ENCODE data around the gene LMTK2.
"Not testable (repeated sequence)": the region's sequence is repeated elsewhere in the genome, so short reads cannot be mapped to it uniquely, and the experiment has no call there.

The LMTK2 gene

DNA sequence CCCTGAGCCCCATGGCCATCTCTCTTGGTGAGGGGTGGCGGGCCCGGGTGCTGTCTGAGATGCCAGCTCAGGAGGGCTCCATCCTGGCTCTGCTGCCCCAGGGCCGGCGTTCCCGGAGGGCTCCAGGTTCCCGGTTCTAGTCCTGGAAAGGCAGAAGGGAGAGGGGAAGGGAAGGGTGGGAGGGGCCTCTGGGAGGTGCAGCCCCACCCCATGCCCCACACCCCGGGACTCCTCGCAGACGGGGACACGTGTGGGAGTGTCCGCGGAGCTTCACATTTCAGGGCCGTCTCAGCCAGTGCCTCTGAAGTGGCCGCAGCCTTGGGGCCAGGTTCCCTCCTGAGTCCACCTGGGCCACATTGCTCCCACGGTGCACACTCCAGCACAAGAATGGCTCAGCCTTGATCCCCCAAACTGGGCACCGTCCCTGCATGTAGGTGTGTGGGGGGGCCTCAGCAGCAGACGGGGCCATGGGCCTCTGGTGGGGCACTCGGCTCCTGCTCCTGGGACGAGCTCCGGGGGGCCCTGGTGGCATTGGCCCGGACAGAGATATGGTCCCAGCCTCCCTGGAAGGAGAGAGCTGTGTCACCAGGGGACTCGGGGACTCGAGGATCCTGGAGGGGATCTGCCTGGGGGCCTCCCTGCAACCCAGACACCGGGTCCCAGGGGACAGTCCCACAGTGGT is 110.4 kb downstream of the LMTK2 start:
- DNase-seq, result no peak

DNA sequence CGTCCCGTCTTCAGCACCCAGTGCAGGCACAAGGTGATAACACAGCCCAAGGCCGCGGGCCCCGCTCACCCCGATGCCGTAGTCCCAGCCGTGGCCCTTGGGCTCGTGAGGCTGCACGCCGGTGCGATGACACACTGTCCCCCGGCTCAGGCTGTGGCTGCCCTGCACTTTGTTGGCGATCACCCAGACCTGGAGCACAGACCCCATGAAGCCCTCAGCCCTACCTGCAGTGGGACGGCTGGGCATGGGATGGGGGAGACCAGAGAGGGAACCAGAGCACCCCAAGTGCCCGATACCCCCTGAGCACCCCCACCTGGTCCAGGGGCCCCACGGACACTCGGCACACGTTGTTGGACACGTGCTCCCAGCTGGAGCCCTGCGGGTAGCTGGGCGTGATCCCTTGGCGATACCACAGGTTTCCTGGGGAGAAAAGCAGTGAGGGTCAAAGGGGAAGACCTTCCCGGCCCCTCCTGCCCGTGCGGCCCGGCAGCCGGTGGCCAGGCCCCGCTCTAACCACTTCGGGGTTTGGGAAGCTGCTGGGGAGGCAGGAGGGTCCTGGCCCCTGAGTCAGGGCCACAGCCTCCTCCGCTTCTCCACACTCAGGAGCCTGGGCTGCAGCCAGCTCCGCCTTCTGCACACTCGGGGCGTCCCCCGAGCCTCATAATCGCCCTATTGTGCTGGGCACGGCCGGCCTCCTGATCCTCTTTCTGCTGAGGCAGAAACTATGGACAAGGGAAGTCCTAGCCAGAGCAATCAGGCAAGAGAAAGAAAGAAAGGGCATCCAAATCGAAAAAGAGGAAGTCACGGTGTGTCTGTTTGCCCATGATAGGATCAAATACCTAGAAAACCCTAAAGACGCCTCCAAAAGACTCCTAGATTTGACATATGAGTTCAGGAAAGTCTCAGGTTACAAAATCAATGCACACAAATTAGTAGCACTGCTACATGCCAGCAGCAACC is 111.2 kb downstream of the LMTK2 start:
- DNase-seq, result peak in 40 of 51 donors; percentile 4 to 81 (median 56)

DNA sequence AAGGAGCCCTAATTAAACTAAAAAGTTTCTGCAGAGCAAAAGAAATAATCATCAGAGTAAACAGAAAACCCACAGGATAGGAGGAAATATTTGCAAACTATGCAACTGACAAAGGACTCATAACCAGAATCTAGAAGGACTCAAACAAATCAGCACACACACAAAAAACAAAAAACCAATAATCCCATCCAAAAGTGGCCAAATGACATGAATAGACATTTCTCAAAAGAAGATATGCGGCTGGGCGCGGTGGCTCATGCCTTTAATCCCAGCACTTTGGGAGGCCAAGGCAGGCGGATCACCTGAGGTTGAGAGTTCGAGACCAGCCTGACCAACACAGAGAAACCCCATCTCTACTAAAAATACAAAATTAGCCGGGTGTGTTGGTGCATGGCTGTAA is 112.7 kb downstream of the LMTK2 start:
- not testable (repeated sequence) for DNase-seq

DNA sequence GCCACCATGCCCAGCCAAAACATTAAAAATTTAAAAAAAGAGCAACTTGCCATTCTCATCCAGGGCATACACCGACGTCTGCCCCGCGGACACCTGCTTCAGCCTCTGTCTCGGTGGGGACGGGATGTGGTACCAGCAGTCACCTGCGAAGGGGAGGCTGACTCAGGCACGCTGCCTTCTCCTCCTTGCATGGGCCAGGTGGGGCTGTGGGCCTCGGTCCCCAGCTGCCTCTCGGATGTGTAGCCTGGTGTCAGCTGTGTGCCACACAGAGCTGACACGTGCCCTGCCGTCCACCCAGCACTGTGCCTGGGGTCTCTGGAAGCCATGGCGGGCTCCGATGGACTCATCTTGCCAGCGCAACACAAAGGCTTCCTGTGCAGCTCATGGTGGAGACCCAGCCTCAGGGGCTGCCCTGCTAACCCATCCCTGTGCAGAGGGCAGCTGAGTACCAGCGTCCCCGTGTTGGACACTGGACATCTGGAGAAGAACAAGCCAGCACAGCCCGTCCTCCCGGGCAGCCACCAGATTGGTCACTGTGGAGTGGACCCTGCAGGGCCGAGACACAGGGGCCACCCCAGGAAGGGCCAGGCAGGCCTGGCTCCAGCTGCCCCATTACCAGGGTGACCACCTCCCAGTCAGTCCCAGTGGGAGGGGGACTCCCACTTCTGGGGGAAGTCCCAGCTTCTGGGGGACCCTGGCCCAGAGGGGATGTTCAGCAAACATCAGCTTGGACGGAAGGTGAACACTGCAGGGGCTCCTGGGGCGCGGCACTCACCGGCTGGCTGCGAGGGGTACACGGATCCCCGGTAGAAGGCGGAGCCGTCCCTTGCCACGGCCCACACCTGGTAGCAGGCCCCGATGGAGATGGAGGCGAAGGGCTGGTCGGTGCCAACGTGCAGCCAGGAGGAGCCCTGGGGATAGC is 115.2 kb downstream of the LMTK2 start:
- no peak for DNase-seq

DNA sequence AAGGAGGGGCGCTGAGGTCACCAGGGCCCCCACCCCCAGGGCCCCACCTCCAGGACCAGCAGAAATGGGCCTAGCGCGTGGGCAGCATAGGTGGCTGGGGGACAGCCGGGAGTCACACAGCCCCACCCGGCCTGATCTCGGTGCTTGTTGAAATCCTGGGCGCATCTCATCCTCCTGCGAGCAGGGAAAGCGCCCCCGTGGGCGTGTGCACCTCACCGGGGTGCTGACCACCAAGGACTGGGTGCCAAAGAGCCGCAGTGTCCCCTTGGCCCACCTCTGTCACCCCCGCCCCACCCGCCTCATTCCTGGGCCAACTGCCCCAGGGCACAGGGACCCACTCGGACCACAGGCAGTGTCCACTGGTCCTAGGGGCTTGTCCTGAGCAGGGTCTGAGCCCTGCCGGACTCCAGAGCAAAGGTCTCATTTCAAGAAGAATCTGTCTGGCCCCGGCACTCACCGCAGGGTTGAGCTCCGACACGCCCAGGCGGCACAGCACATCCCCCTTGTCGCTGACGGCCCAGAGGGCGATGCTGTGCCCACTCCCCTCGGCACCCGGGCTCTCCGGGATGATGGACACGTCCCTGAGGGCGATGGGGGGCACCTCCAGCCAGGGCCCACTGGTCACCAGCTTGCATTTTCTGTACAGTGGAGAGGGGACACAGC is 116.0 kb downstream of the LMTK2 start:
- no peak for DNase-seq

DNA sequence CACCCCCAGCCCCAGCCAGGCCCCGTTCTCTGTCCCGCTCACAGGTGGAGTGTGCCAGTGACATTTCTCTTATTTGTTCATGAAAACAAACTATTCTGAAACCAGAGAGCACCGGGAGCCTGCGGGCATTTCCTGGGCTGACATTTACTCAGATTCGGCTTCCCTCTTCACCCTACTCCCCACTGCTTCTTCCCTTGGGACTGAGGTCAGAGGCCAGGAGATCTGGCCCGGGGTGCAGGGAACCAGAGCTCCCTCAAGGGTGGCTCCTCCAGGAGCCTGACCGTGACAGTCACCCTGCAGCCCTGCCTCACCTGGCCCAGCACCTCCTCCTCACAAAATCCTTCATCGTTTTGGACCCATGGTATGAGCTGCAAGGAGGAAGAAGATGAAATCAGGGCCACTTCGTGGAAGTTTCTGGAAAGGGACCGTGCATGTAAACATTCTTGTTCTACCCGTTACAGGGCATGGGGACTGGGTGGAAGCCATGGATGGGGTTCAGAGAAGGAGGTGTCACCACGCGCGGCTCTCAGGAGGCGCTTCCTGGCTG is 116.8 kb downstream of the LMTK2 start:
- no peak for DNase-seq

DNA sequence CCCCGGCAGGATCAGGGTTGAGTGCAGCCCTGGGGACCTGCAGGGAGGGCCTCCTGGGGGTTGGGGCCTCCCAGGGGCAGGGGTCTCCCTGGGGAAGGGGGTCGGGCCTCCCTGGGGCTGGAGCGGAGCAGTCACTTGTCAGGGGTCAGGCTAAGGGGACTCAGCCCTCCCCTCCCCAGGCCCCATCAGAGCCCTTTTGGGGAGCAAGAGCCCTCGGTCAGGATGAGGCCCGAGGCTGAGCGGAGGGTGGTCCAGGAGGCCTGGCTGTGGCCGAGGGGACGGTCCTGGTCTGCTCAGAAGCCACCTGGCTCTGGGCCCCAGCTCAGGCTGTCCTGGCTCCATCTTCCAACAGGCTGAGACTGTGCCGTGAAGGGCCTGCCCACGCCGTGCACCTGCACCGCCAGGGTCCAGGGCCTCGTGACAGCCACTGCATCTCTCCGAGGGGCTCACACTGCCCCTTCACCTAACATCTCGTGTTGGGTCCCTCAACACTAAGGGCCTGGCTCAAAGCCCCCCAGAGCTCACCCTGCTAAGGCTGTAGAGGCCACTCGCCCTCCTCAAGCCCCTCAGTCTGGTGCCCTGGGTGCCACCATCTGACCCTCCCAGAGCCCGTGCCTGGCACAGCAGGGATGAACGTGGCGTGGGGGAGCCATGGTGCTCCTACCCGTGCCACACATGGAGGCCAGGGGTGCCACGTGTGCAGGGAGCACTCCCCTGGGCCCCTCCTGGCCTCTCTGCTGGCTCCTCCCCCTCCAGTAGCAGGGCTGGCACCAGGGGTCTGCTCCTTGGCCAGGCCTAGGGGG is 117.4 kb downstream of the LMTK2 start:
- no peak for DNase-seq

DNA sequence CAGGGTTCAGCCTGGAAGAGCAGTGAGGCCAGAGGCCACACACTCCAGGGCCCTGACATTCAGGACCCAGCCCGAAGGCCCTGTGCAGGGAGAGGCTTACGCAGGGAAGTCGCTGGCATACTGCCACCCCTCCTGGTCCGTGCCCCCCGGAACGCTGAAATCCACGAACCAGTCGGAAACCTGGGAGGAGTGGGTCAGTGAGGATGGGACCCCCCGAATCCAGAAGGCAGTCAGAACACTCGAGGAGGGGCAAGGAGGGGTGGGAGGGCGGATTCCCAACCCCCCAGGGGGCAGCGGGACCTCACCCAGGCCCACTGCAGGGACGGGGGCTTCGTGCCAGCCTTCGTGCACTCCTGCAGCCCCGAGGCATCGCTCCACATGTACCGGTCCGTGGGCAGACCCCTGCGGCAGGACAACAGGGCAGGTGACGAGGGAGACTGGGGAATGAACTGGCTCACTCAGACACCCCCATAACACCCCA is 118.1 kb downstream of the LMTK2 start:
- no peak for DNase-seq

DNA sequence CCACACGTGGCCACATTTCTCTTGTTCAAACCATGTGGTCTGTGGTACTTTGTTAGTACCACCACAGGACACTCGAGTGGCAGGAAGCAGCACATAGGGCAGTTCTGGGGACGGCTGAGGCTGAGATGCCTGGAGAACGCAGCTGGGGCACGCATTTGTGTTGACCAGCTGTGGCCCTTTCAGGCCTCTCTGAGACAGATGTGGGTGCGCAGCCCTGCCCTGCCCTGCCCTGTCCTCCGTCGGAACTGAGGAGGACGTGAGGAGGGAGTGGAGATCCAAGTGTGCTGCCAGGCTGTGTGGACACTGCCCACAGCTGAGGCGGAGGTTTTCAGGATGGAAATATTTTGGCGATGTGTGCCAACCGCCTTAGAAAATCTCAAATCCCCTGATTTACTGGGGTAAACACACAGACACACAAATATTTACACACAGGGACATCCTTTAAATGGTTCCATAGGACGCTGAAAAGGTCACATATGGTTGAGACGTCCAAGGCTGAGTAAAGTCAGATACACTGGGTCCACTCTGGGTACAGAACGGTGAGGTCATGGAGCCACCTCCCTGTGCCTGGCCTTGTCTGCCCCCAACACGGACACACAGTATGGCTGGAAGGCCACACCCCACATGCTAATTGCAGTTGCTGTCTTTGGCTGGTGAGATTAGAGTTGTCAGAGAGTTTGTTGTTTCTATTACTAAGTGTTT is 119.4 kb downstream of the LMTK2 start:
- DNase-seq, result no peak

DNA sequence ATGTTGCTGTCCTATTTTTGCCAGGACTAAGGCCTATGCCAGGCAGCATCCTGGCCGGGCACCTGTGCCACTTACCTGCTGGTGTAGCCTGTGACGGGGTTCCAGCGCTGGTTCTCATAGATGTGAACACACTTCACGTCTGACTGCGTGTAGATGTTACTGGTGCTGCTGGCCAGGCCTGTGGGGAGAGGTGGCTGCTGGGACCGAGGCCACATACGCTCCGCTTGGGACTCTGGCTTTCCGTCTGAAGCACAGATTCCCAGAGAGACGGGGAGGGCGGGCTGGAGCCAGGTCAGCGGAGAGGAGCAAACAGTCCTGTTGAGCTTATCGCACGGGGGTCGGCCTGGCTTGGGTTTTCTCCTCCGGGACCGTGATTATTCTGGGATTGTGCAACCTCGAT is 121.3 kb downstream of the LMTK2 start:
- DNase-seq, result no peak

DNA sequence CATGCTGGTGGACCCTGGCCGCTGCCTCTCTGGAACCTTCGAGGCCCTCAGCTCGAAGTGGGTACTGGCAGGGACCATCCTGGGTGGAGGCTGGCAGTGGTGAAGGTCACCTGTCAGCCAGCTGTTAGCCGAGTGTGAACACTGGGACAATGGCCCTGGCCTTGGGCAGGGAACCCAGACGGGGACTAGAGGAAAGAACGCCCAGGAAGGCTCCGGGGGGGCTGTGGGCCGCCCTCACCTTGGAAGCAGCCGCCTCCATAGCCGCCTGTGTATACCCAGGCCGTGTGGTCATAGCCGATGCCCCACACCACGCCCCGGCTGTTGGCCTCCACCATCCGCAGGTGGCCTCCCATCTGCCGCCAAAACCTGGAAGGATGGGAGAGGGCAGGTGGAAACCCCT is 122.1 kb downstream of the LMTK2 start:
- DNase-seq, result no peak

DNA sequence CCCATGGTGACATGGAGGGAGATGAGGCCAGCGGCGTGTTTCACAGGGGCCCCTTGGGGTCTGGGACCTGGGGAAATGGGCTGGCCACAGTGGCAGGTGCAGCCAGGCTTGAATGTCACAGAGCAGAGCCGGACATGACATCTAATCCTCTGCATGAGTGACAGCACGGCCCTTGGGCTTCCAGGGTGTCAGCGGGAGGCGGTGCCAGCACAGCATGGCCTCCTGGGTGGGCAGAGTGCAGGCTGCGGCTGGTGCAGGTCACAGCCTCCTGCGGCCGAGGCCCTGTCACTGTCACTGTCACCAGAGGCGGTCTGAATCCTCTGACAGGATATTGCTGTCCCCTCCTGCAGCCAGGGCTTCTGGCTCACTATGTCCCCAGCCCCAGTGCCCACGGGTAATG is 122.8 kb downstream of the LMTK2 start:
- no peak for DNase-seq

DNA sequence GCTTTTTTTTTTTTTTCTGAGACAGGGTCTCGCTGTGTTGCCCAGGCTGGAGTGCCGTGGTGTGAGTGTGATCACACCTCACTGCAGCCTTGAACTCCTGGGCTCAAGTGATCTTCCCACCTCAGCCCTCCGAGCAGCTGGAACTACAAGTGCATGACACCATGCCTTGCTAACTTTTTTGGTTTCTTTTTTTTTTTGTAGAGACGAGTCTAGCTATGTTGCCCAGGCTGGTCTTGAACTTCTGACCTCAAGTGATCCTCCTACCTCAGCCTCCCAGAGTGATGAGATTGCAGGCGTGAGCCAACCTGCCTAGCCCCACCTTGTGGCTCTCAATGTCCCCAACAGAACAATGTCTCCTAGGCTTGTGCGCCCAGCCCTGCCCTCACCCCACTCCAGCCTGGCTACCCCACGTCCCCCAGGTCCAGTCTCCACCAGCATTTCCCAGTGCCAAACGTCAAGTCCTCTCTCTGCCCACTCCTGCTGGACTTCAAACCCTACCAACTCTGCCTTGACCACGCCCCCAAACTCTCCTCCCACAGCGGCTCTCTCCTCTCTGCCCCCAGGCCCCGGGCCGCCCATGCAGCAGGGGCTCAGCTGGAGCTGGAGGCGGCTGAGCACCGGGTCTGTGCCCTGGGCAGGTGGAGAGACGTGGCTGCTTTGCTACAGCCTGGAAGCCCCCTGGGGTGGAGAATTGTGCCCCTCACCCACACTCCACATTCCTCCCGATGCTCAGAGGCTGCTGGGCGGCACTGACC is 123.5 kb downstream of the LMTK2 start:
- no peak for DNase-seq

DNA sequence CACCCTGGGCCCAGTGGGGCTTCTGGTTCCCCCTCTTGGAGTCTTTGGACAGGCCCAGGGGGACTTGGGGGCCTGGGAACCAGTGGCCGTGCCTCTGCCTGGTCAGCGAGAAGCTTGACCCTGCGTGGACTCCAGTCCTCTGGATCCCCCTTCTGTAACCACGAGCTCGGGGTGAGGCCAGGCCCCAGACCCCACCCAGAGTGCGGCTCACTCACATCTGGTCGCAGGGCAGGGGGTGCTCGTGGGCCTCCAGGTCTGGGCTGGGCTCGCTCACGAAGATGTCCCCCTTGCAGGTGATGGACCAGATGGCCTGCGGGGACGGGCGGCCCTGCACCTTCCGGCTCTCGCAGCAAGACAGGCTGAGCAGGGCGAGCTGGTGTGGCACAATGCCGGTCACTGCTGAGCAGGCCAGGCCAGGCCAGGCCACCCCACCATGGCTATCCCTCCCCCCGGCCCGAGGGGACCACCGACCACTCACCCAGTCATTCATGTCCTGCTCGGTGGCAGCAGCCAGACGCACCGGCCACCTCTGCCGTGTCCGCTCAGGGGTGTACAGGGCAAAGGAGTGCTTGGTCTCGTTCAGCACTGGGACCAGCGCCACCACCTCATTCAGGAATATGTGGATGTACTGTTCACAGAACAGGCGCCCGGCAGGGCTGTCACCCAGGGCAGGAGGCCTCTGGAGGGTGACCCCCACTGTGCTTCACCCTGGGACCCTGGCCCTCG is 124.2 kb downstream of the LMTK2 start:
- DNase-seq, result no peak

DNA sequence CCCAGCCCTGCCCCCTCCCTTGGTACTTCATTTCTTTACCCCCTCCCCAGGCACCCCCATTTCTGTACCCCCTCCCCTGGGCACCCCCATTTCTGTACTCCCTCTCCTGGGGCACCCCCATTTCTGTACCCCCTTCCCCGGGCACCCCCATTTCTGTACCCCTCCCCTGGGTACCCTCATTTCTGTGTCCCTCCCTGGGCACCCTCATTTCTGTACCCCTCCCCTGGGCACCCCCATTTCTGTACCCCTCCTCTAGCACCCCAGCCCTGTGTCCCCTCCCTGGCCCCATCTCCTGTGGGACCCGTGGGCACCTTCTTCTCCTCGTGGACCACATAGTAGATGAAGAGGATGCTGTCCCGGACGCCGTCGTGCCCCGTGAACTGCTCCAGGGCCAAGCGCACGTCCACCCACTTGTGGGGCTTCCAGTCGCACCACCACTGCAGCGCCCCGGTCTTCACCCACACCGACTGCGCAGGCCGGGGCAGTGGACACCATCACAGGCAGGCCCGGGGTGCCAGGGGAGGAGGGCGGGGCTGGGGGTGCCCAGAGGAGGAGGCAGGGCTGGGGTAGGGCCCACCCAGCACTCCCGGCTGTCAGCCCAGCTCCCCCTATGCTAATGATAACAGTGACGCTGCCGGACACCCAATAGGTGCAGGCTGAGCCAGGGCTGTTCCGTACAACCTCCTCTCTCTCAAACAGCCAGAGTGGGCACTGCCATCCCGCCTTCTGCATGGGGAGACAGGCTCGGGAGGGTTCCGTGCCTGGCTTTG is 125.0 kb downstream of the LMTK2 start:
- no peak for DNase-seq

DNA sequence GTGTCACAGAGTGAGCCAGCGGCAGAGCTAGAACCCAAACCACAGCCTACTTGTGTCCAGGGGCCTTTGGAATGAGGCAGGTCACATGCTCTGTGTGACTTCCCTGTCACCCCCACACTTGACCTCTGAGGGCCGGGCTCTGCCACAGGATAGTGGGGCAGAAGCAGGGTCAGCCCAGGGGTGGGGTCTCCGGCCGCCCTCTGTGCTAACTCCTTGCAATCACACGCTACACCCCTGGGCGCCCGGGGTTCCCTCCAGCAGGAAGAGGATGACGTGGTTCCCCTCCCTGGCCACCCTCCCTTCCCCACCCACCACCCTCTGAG is 125.6 kb downstream of the LMTK2 start:
- no peak for DNase-seq

DNA sequence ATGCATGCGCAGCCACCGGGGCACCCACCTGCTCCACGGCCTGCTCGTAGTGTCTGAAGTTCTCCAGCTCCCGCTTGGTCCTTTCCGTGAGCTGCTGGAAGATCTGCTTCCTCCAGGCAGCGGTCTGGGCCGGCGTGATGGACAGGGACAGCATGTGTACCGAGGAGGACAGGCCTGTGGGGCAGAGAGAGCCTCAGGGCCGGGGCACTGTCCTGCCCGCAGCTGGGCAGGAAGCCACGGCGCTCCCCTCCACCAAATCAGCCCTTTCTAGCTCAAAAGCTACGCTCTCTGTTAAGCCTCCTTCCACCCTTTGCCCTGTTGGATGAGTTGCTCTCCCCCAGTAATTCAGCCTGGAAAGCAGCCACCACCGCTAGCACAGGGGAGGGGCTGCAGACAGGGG is 126.1 kb downstream of the LMTK2 start:
- no peak for DNase-seq
